A549 (cell line): ENCODE data around the gene CRTC3. TPM values are rescaled to one million over a fixed set of nuclear protein-coding genes. Genes with fewer than 3 reads are reported as not detected.

ENCODE experiments used
- ATAC-seq, 2 experiments: fragments of 200-7000 bp in 1 of 2; fragments of >200 bp in 1 of 2; cut with Nextera tagmentation in 1 of 2; cut with Tn5 transposase in 1 of 2; 3 replicates each; pipeline versions ENCODE4 v1.8.0 to v1.9.1; 2018 to 2020; ENCODE audit warnings: mild to moderate bottlenecking in 1 of 2, moderate library complexity in 1 of 2
- CTCF ChIA-PET: fragments of 300-600 bp; sonication (Branson Sonifier 250); formaldehyde crosslinking; extraction: SDS; loops from one replicate; lab custom pipeline; 2021; ENCODE audit warnings: antibody characterized with exemption, inconsistent platforms; lab: Yijun Ruan, JAX
- POLR2A ChIA-PET: fragments of 350-600 bp; formaldehyde crosslinking; extraction: SDS; loops from one replicate; lab custom pipeline; 2021; ENCODE audit warnings: antibody characterized with exemption, inconsistent platforms; lab: Yijun Ruan, JAX
- DNase-seq, 2 experiments: peaks; one replicate each; pipeline versions ENCODE4 v3.0.0 to v3.0.0-alpha.2; 2011 to 2016; ENCODE audit warnings: low read depth in 1 of 2, low spot score in 1 of 2
- FAIRE-seq: peaks from 2 replicates; lab custom pipeline; 2011; peaks lifted over from hg19 to GRCh38; lab: Jason Lieb, UNC
- H3K27ac ChIP-seq, 2 experiments: fragments of >200 bp; sonication (Bioruptor Twin); formaldehyde crosslinking; 3 replicates each; pipeline ENCODE4 v1.5.1; 2016 to 2017
- H3K4me1 ChIP-seq: fragments of >200 bp; sonication (Bioruptor Twin); formaldehyde crosslinking; 3 replicates; pipeline ENCODE4 v1.6.1; 2016
- H3K4me2 ChIP-seq: fragments of >200 bp; sonication (Bioruptor Twin); formaldehyde crosslinking; 3 replicates; pipeline ENCODE4 v1.6.1; 2016
- H3K4me3 ChIP-seq: fragments of >200 bp; sonication (Bioruptor Twin); formaldehyde crosslinking; 3 replicates; pipeline ENCODE4 v1.5.1; 2016
- H3K9me3 ChIP-seq: fragments of >200 bp; sonication (Bioruptor Twin); formaldehyde crosslinking; 3 replicates; pipeline ENCODE4 v1.6.1; 2016
- HOXA7 ChIP-seq: fragments of 250-450 bp; sonication (Bioruptor Pico); IDR thresholded peaks from 2 replicates; pipeline ENCODE4 v1.5.0; 2020; ENCODE audit warnings: mild to moderate bottlenecking, moderate library complexity
- HOXB13 ChIP-seq: fragments of 250-450 bp; sonication (Bioruptor Pico); IDR thresholded peaks from 2 replicates; pipeline ENCODE4 v1.5.0; 2020; ENCODE audit warnings: low read depth, mild to moderate bottlenecking, moderate library complexity
- JUNB ChIP-seq: fragments of >200 bp; sonication (Bioruptor Twin); formaldehyde crosslinking; IDR thresholded peaks from 2 replicates; pipeline ENCODE4 v1.6.1; 2016
- MAFK ChIP-seq: fragments of 450-650 bp; IDR thresholded peaks from 2 replicates; pipeline ENCODE4 v1.6.1; 2014; ENCODE audit not compliant: partially characterized antibody
- NFE2L2 ChIP-seq: fragments of 150-350 bp; conservative IDR thresholded peaks from 2 replicates; pipeline ENCODE4 v1.6.1; 2014; ENCODE audit warnings: low read length
- NPAS2 ChIP-seq: fragments of 250-450 bp; sonication (Bioruptor Pico); IDR thresholded peaks from 2 replicates; pipeline ENCODE4 v1.8.0; 2022; ENCODE audit warnings: mild to moderate bottlenecking, moderate library complexity, borderline replicate concordance
- PHF8 ChIP-seq: fragments of 200-600 bp; sonication (generic); IDR thresholded peaks from 2 replicates; pipeline ENCODE4 v1.6.1; 2016; ENCODE audit warnings: low read depth, mild to moderate bottlenecking, antibody characterized with exemption, moderate library complexity, borderline replicate concordance
- RAD21 ChIP-seq, 2 experiments: fragments of >200 bp in 1 of 2; sonication (Bioruptor Twin) in 1 of 2; formaldehyde crosslinking in 1 of 2; IDR thresholded peaks in 1 of 2; conservative IDR thresholded peaks in 1 of 2; 2 replicates in 1 of 2; 3 replicates in 1 of 2; pipeline ENCODE4 v1.6.1; 2012 to 2018; ENCODE audit warnings: inconsistent platforms in 1 of 2
- RCOR1 ChIP-seq: fragments of 150-350 bp; IDR thresholded peaks from 2 replicates; pipeline ENCODE4 v1.6.1; 2014; ENCODE audit warnings: antibody characterized with exemption, low read length, low read depth
- SMC3 ChIP-seq: fragments of >200 bp; sonication (Bioruptor Twin); formaldehyde crosslinking; IDR thresholded peaks from 3 replicates; pipeline ENCODE4 v1.6.1; 2018; ENCODE audit warnings: inconsistent platforms
- ZFP36 ChIP-seq: fragments of 450-650 bp; IDR thresholded peaks from 2 replicates; pipeline ENCODE4 v1.6.1; 2014; ENCODE audit warnings: borderline replicate concordance; ENCODE audit not compliant: partially characterized antibody
- WGBS: methylation state at CpG from one replicate; pipeline ENCODE4 v1.1.6; 2017; ENCODE audit errors: missing lambda C conversion rate; 5-methylcytosine and 5-hydroxymethylcytosine counted together
- polyA plus RNA-seq, 4 experiments: library from polyadenylated mRNA; depleted of rRNA in 3 of 4; stranded (reverse); fragments of >200 nt; fragmentation: RNase III in 1 of 4; extraction: RNeasy Plus Mini Kit Qiagen cat#74134 plus additional on column Dnase treatment in 1 of 4; gene quantifications; 2 replicates in 3 of 4; 3 replicates in 1 of 4; pipeline ENCODE4 v1.2.3, GENCODE V29; 2011 to 2017
- TF ChIP-seq, protein P1 (sequence below): fragments of >200 bp; sonication (Bioruptor Twin); formaldehyde crosslinking; IDR thresholded peaks from 3 replicates; pipeline ENCODE4 v1.6.1; 2016
- TF ChIP-seq, protein P2 (sequence below): fragments of >200 bp; sonication (Bioruptor Twin); formaldehyde crosslinking; IDR thresholded peaks from 3 replicates; pipeline ENCODE4 v1.5.1; 2016
- TF ChIP-seq, protein P3 (sequence below): fragments of 200-600 bp; sonication (generic); IDR thresholded peaks from 2 replicates; pipeline ENCODE4 v1.6.1; 2016; ENCODE audit warnings: antibody characterized with exemption, mild to moderate bottlenecking, moderate library complexity
- TF ChIP-seq, protein P4 (sequence below): IDR thresholded peaks from 2 replicates; pipeline ENCODE4 v1.6.1; 2012
- TF ChIP-seq, protein P5 (sequence below): fragments of >200 bp; sonication (Bioruptor Twin); formaldehyde crosslinking; IDR thresholded peaks from 2 replicates; pipeline ENCODE4 v1.6.1; 2016
- TF ChIP-seq, protein P6 (sequence below): fragments of 250-450 bp; sonication (Bioruptor Pico); IDR thresholded peaks from 2 replicates; pipeline ENCODE4 v1.5.0; 2021; ENCODE audit warnings: mild to moderate bottlenecking, moderate library complexity, borderline replicate concordance

The CRTC3 gene
- polyA plus RNA-seq, 2 of the 4 experiments (the other 2 are of a cell fraction) = 17.5 to 30.5 TPM

DNA sequence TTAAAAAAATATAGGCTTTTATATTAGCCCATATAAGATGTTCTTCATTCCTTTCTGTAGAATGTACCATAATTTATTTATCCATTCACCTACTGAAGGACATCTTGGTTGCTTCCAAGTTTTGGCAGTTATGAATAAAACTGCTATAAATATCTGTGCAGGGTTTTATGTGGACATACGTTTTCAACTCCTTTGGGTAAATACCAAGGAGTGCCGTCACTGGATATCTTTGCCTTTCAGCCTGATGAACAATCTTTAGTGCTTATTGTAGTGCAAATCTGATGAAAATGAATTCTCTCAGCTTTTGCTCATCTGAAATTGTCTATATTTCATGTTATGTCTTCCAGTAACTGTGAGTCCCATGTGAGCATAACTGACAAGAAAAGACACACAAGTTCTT is 160.9 kb downstream of the CRTC3 start:
- Histone ChIP-seq H3K4me1 (no peaks in the 10 kb centered on the region), H3K4me3 (no peak overlapping the region), H3K9me3 (peaks cover 11% of the 10 kb centered on the region; the same call in 2 of the 3 replicates), H3K4me2 (no peak overlapping the region), H3K27ac (no peak overlapping the region)
- DNase-seq = no peak
- TF ChIP-seq, protein P1, sequence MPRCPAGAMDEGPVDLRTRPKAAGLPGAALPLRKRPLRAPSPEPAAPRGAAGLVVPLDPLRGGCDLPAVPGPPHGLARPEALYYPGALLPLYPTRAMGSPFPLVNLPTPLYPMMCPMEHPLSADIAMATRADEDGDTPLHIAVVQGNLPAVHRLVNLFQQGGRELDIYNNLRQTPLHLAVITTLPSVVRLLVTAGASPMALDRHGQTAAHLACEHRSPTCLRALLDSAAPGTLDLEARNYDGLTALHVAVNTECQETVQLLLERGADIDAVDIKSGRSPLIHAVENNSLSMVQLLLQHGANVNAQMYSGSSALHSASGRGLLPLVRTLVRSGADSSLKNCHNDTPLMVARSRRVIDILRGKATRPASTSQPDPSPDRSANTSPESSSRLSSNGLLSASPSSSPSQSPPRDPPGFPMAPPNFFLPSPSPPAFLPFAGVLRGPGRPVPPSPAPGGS = no peak
- TF ChIP-seq NPAS2 (no peak), RAD21 (conservative IDR thresholded peaks at IDR 0.05 in 1 of 2, IDR thresholded peaks at IDR 0.05 in 1 of 2) (no peak), MAFK (no peak), PHF8 (no peak), ZFP36 (no peak), RCOR1 (no peak), SMC3 (no peak), NFE2L2 (no peak), JUNB (no peak), HOXA7 (CRISPR knock-in tag) (no peak), HOXB13 (no peak)
- TF ChIP-seq, protein P2, sequence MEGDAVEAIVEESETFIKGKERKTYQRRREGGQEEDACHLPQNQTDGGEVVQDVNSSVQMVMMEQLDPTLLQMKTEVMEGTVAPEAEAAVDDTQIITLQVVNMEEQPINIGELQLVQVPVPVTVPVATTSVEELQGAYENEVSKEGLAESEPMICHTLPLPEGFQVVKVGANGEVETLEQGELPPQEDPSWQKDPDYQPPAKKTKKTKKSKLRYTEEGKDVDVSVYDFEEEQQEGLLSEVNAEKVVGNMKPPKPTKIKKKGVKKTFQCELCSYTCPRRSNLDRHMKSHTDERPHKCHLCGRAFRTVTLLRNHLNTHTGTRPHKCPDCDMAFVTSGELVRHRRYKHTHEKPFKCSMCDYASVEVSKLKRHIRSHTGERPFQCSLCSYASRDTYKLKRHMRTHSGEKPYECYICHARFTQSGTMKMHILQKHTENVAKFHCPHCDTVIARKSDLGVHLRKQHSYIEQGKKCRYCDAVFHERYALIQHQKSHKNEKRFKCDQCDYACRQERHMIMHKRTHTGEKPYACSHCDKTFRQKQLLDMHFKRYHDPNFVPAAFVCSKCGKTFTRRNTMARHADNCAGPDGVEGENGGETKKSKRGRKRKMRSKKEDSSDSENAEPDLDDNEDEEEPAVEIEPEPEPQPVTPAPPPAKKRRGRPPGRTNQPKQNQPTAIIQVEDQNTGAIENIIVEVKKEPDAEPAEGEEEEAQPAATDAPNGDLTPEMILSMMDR = no peak
- TF ChIP-seq, protein P3, sequence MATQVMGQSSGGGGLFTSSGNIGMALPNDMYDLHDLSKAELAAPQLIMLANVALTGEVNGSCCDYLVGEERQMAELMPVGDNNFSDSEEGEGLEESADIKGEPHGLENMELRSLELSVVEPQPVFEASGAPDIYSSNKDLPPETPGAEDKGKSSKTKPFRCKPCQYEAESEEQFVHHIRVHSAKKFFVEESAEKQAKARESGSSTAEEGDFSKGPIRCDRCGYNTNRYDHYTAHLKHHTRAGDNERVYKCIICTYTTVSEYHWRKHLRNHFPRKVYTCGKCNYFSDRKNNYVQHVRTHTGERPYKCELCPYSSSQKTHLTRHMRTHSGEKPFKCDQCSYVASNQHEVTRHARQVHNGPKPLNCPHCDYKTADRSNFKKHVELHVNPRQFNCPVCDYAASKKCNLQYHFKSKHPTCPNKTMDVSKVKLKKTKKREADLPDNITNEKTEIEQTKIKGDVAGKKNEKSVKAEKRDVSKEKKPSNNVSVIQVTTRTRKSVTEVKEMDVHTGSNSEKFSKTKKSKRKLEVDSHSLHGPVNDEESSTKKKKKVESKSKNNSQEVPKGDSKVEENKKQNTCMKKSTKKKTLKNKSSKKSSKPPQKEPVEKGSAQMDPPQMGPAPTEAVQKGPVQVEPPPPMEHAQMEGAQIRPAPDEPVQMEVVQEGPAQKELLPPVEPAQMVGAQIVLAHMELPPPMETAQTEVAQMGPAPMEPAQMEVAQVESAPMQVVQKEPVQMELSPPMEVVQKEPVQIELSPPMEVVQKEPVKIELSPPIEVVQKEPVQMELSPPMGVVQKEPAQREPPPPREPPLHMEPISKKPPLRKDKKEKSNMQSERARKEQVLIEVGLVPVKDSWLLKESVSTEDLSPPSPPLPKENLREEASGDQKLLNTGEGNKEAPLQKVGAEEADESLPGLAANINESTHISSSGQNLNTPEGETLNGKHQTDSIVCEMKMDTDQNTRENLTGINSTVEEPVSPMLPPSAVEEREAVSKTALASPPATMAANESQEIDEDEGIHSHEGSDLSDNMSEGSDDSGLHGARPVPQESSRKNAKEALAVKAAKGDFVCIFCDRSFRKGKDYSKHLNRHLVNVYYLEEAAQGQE = no peak
- TF ChIP-seq, protein P4, sequence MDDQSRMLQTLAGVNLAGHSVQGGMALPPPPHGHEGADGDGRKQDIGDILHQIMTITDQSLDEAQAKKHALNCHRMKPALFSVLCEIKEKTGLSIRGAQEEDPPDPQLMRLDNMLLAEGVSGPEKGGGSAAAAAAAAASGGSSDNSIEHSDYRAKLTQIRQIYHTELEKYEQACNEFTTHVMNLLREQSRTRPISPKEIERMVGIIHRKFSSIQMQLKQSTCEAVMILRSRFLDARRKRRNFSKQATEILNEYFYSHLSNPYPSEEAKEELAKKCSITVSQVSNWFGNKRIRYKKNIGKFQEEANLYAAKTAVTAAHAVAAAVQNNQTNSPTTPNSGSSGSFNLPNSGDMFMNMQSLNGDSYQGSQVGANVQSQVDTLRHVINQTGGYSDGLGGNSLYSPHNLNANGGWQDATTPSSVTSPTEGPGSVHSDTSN = no peak
- TF ChIP-seq, protein P5, sequence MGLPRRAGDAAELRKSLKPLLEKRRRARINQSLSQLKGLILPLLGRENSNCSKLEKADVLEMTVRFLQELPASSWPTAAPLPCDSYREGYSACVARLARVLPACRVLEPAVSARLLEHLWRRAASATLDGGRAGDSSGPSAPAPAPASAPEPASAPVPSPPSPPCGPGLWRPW = no peak
- TF ChIP-seq, protein P6, sequence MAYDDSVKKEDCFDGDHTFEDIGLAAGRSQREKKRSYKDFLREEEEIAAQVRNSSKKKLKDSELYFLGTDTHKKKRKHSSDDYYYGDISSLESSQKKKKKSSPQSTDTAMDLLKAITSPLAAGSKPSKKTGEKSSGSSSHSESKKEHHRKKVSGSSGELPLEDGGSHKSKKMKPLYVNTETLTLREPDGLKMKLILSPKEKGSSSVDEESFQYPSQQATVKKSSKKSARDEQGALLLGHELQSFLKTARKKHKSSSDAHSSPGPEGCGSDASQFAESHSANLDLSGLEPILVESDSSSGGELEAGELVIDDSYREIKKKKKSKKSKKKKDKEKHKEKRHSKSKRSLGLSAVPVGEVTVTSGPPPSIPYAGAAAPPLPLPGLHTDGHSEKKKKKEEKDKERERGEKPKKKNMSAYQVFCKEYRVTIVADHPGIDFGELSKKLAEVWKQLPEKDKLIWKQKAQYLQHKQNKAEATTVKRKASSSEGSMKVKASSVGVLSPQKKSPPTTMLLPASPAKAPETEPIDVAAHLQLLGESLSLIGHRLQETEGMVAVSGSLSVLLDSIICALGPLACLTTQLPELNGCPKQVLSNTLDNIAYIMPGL = no peak
- ChIA-PET POLR2A (no interaction called here), CTCF (interaction anchor here (0.7 to 1.4 kb wide), 3 partner anchors 38 to 196 kb away, joined by 3 to 7 read pairs (median 5); no protein-coding TSS in a partner anchor)
- WGBS = 51% methylated on average over 2 of the region's 2 CpGs
- ATAC-seq = no peak
- FAIRE-seq = no peak
